PC-3 (cell line): ENCODE measurements around the gene NADK.
"Not testable (repeated sequence)": the region's sequence is repeated elsewhere in the genome, so short reads cannot be mapped to it uniquely, and the experiment has no call there.

ENCODE experiments used
- EZH2 ChIP-seq: fragments of 300-600 bp; sonication (generic); IDR thresholded peaks from one replicate; pipeline ENCODE4 v1.6.1; 2017; ENCODE audit warnings: antibody characterized with exemption, mild to moderate bottlenecking, low read length; ENCODE audit not compliant: unreplicated experiment
- EZH2phosphoT487 ChIP-seq: fragments of 300-600 bp; sonication (generic); IDR thresholded peaks from 2 replicates; pipeline ENCODE4 v1.6.1; 2018; ENCODE audit warnings: mild to moderate bottlenecking, antibody characterized with exemption, low read length, borderline replicate concordance
- TF ChIP-seq, protein P1 (sequence below): fragments of 300-600 bp; sonication (generic); conservative IDR thresholded peaks from 2 replicates; pipeline ENCODE4 v1.5.1; 2017; ENCODE audit warnings: antibody characterized with exemption, low read depth, mild to moderate bottlenecking, low read length

DNA sequence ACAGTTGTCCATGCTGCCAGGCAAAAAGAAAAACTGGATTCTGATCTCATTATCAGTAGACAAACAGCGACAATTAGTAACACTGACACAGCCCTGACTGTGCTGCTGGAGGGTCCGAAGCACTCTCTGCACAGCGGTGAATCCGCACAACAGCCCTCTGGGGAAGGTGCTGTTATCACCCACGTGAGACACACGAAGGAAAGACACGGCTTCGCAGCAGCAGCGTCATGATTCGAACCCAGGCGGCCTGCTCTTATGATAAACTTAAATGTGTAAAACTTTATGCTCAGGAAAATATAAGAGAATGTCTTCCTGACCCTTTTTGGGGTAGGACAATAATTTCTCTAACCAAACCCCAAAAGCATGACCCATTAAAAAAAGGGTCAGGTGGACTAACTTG, 35.7 kb downstream of the NADK start:
- not testable (repeated sequence) for TF ChIP-seq EZH2phosphoT487, EZH2
- TF ChIP-seq, protein P1, sequence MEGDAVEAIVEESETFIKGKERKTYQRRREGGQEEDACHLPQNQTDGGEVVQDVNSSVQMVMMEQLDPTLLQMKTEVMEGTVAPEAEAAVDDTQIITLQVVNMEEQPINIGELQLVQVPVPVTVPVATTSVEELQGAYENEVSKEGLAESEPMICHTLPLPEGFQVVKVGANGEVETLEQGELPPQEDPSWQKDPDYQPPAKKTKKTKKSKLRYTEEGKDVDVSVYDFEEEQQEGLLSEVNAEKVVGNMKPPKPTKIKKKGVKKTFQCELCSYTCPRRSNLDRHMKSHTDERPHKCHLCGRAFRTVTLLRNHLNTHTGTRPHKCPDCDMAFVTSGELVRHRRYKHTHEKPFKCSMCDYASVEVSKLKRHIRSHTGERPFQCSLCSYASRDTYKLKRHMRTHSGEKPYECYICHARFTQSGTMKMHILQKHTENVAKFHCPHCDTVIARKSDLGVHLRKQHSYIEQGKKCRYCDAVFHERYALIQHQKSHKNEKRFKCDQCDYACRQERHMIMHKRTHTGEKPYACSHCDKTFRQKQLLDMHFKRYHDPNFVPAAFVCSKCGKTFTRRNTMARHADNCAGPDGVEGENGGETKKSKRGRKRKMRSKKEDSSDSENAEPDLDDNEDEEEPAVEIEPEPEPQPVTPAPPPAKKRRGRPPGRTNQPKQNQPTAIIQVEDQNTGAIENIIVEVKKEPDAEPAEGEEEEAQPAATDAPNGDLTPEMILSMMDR, result not testable (repeated sequence)
